ENCODE results near the gene FEM1C.

DNA sequence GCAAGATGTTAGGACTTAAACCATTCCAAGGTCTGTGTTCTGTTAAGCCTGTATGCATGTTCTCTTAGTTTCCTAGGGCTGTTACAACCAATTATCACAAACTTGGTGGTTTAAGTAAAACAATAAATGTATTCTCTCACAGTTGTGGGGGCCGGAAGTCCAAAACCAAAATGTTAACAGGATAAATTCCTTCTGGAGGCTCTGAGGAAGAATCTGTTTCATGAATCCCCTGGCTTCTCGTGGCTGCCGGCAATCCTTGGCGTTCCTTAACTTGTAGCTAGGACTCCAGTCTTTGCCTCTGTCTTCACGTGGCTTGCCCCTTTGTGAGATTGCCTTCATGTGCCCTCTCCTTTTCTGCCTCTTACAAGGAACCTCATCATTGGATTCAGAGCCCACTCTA lies 30.4 kb downstream of the FEM1C start:
- TF ChIP-seq, protein P1, sequence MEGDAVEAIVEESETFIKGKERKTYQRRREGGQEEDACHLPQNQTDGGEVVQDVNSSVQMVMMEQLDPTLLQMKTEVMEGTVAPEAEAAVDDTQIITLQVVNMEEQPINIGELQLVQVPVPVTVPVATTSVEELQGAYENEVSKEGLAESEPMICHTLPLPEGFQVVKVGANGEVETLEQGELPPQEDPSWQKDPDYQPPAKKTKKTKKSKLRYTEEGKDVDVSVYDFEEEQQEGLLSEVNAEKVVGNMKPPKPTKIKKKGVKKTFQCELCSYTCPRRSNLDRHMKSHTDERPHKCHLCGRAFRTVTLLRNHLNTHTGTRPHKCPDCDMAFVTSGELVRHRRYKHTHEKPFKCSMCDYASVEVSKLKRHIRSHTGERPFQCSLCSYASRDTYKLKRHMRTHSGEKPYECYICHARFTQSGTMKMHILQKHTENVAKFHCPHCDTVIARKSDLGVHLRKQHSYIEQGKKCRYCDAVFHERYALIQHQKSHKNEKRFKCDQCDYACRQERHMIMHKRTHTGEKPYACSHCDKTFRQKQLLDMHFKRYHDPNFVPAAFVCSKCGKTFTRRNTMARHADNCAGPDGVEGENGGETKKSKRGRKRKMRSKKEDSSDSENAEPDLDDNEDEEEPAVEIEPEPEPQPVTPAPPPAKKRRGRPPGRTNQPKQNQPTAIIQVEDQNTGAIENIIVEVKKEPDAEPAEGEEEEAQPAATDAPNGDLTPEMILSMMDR (tag by site-specific recombination; IDR thresholded peaks at IDR 0.05), result no peak
- TF ChIP-seq ZNF341 (tag by site-specific recombination; IDR thresholded peaks at IDR 0.05; ENCODE audit: low read depth), result no peak
- TF ChIP-seq, protein P2, sequence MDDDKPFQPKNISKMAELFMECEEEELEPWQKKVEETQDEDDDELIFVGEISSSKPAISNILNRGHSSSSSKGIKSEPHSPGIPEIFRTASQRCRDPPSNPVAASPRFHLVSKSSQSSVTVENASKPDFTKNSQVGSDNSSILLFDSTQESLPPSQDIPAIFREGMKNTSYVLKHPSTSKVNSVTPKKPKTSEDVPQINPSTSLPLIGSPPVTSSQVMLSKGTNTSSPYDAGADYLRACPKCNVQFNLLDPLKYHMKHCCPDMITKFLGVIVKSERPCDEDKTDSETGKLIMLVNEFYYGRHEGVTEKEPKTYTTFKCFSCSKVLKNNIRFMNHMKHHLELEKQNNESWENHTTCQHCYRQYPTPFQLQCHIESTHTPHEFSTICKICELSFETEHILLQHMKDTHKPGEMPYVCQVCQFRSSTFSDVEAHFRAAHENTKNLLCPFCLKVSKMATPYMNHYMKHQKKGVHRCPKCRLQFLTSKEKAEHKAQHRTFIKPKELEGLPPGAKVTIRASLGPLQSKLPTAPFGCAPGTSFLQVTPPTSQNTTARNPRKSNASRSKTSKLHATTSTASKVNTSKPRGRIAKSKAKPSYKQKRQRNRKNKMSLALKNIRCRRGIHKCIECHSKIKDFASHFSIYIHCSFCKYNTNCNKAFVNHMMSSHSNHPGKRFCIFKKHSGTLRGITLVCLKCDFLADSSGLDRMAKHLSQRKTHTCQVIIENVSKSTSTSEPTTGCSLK (tag by site-specific recombination; IDR thresholded peaks at IDR 0.05), result no peak
- TF ChIP-seq, protein P3, sequence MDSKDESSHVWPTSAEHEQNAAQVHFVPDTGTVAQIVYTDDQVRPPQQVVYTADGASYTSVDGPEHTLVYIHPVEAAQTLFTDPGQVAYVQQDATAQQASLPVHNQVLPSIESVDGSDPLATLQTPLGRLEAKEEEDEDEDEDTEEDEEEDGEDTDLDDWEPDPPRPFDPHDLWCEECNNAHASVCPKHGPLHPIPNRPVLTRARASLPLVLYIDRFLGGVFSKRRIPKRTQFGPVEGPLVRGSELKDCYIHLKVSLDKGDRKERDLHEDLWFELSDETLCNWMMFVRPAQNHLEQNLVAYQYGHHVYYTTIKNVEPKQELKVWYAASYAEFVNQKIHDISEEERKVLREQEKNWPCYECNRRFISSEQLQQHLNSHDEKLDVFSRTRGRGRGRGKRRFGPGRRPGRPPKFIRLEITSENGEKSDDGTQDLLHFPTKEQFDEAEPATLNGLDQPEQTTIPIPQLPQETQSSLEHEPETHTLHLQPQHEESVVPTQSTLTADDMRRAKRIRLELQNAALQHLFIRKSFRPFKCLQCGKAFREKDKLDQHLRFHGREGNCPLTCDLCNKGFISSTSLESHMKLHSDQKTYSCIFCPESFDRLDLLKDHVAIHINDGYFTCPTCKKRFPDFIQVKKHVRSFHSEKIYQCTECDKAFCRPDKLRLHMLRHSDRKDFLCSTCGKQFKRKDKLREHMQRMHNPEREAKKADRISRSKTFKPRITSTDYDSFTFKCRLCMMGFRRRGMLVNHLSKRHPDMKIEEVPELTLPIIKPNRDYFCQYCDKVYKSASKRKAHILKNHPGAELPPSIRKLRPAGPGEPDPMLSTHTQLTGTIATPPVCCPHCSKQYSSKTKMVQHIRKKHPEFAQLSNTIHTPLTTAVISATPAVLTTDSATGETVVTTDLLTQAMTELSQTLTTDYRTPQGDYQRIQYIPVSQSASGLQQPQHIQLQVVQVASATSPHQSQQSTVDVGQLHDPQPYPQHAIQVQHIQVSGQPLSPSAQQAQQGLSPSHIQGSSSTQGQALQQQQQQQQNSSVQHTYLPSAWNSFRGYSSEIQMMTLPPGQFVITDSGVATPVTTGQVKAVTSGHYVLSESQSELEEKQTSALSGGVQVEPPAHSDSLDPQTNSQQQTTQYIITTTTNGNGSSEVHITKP (tag by site-specific recombination; IDR thresholded peaks at IDR 0.05), result no peak
- no peak for TF ChIP-seq ZNF239 (tag by site-specific recombination; IDR thresholded peaks at IDR 0.05)
- TF ChIP-seq, protein P4, sequence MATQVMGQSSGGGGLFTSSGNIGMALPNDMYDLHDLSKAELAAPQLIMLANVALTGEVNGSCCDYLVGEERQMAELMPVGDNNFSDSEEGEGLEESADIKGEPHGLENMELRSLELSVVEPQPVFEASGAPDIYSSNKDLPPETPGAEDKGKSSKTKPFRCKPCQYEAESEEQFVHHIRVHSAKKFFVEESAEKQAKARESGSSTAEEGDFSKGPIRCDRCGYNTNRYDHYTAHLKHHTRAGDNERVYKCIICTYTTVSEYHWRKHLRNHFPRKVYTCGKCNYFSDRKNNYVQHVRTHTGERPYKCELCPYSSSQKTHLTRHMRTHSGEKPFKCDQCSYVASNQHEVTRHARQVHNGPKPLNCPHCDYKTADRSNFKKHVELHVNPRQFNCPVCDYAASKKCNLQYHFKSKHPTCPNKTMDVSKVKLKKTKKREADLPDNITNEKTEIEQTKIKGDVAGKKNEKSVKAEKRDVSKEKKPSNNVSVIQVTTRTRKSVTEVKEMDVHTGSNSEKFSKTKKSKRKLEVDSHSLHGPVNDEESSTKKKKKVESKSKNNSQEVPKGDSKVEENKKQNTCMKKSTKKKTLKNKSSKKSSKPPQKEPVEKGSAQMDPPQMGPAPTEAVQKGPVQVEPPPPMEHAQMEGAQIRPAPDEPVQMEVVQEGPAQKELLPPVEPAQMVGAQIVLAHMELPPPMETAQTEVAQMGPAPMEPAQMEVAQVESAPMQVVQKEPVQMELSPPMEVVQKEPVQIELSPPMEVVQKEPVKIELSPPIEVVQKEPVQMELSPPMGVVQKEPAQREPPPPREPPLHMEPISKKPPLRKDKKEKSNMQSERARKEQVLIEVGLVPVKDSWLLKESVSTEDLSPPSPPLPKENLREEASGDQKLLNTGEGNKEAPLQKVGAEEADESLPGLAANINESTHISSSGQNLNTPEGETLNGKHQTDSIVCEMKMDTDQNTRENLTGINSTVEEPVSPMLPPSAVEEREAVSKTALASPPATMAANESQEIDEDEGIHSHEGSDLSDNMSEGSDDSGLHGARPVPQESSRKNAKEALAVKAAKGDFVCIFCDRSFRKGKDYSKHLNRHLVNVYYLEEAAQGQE (tag by site-specific recombination; IDR thresholded peaks at IDR 0.05), result no peak
- no peak for TF ChIP-seq ZSCAN30 (tag by site-specific recombination; IDR thresholded peaks at IDR 0.05)
- TF ChIP-seq YY1 (tag by site-specific recombination; IDR thresholded peaks at IDR 0.05), result no peak
- no peak for TF ChIP-seq ZNF792 (tag by site-specific recombination; IDR thresholded peaks at IDR 0.05)
- no peak for TF ChIP-seq ZNF433 (tag by site-specific recombination; IDR thresholded peaks at IDR 0.05; ENCODE audit: low read depth)
- TF ChIP-seq, protein P5, sequence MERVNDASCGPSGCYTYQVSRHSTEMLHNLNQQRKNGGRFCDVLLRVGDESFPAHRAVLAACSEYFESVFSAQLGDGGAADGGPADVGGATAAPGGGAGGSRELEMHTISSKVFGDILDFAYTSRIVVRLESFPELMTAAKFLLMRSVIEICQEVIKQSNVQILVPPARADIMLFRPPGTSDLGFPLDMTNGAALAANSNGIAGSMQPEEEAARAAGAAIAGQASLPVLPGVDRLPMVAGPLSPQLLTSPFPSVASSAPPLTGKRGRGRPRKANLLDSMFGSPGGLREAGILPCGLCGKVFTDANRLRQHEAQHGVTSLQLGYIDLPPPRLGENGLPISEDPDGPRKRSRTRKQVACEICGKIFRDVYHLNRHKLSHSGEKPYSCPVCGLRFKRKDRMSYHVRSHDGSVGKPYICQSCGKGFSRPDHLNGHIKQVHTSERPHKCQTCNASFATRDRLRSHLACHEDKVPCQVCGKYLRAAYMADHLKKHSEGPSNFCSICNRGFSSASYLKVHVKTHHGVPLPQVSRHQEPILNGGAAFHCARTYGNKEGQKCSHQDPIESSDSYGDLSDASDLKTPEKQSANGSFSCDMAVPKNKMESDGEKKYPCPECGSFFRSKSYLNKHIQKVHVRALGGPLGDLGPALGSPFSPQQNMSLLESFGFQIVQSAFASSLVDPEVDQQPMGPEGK (tag by site-specific recombination; IDR thresholded peaks at IDR 0.05), result no peak
